ENCODE measurements around the gene CCDC88C.
A peak's percentile ranks its signal among the peaks of the same experiment; 100 is the strongest.
"Not testable (repeated sequence)": the region's sequence is repeated elsewhere in the genome, so short reads cannot be mapped to it uniquely, and the experiment has no call there.

The CCDC88C gene

GRCh38 chr14:91417120-91417982 lies at the start of gene CCDC88C:
Gene CCDC88C (minus strand): TSS chr14:91417820. CDS start chr14:91417690, 130 bp downstream.
- peak in 19 of 51 donors; percentile 22 to 70 (median 34) for DNase-seq

- peak in 1 of 51 donors; percentile 2 for DNase-seq
These were observed 48.6 kb upstream of the CCDC88C start for GRCh38 chr14:91466192-91466591.

GRCh38 chr14:91464615-91465205 lies 47.1 kb upstream of the CCDC88C start:
- no peak for DNase-seq

GRCh38 chr14:91458612-91459011 lies 41.0 kb upstream of the CCDC88C start:
- DNase-seq, result no peak

GRCh38 chr14:91456283-91456682 lies 38.7 kb upstream of the CCDC88C start:
- DNase-seq, result no peak

GRCh38 chr14:91454580-91454979 lies 37.0 kb upstream of the CCDC88C start:
- no peak for DNase-seq

GRCh38 chr14:91454155-91454554 lies 36.5 kb upstream of the CCDC88C start:
- no peak for DNase-seq

GRCh38 chr14:91453744-91454143 lies 36.1 kb upstream of the CCDC88C start:
- no peak for DNase-seq

GRCh38 chr14:91444335-91445020 lies 26.9 kb upstream of the CCDC88C start:
- no peak for DNase-seq

GRCh38 chr14:91439345-91439744 lies 21.7 kb upstream of the CCDC88C start:
- no peak for DNase-seq

GRCh38 chr14:91438845-91439244 lies 21.2 kb upstream of the CCDC88C start:
- no peak for DNase-seq

- DNase-seq, result not testable (repeated sequence)
These were observed 18.6 kb upstream of the CCDC88C start for GRCh38 chr14:91436266-91436665.

GRCh38 chr14:91429385-91429784 lies 11.8 kb upstream of the CCDC88C start:
- no peak for DNase-seq

- DNase-seq, result not testable (repeated sequence)
These were observed 11.3 kb upstream of the CCDC88C start for GRCh38 chr14:91428931-91429330.

- DNase-seq, result not testable (repeated sequence)
These were observed 7.9 kb upstream of the CCDC88C start for GRCh38 chr14:91425531-91425944.

GRCh38 chr14:91424813-91425530 lies 7.4 kb upstream of the CCDC88C start:
- no peak for DNase-seq

- DNase-seq, result no peak
These were observed 3.1 kb upstream of the CCDC88C start for GRCh38 chr14:91420686-91421085.

GRCh38 chr14:91419451-91419850 lies 1.8 kb upstream of the CCDC88C start:
- DNase-seq, result no peak

GRCh38 chr14:91419044-91419397 lies 1.4 kb upstream of the CCDC88C start:
- no peak for DNase-seq

- DNase-seq, result peak in 40 of 51 donors; percentile 11 to 66 (median 39)
These were observed 895 bp upstream of the CCDC88C start for GRCh38 chr14:91418387-91419043.

- peak in 4 of 51 donors; percentile 10 to 46 (median 20) for DNase-seq
These were observed 365 bp upstream of the CCDC88C start for GRCh38 chr14:91417983-91418386.

All from hypothalamus (tissue), 51 donors.